ENCODE measurements around the gene SLC25A23. TPM values are rescaled to one million over a fixed set of nuclear protein-coding genes. Genes with fewer than 3 reads are reported as not detected.

SLC25A23 gene
- 71.8 and 74.3 TPM in 2 replicates for total RNA-seq

GRCh38 chr19:6459262-6460098, at the start of gene SLC25A23:
Gene SLC25A23 (minus strand): TSS chr19:6459792. CDS start chr19:6459628, 164 bp downstream.

DNA sequence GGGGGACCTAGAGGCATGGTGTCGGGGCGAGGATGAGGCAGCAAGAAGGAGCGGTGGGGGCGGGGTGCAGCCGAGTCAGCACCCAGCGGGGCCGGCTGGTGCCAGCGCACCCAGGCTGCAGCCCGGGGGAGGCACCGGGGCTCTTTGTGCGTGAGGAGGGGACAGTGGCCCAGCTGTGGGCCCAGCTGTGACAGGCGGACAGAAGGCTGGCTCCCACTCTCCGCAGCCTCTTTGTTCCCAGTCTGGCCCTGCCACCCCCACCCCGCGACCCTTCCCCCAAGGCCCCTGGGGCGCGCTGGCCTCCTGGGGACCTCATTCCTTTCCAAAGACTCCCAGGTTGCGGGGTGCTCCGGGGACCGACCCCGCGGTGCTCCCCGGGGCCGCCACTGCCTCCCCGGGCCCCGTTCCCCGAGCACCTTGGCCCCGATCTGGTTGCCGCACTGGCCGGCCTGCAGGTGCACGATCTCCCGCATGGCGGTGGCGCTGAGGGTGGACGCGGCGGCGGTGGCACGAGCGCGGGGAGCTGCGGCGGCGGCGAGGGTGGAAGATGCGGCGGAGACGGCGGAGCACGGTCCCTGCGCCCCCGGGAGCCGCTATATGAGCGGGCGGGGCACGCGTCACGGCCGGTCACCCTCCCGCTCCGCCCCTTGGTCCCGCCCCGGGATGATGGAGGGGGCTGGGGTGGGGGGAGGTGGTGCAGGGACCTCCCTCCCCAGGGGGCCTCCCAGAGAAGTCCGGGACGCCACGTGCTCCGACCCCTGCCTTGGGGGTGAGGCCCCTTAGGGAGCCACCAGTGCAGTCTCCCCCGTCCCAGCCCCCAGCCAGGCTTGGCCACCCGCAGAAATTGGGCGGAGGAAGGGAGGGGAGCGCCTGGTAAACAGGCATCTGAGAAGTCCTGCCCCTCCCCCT, 42.4 kb upstream of the SLC25A23 start, which contains the start of gene TUBB4A:
Gene TUBB4A (minus strand): TSS at position 570 of the 909 bp plus-strand sequence. CDS start 97 bp downstream, at position 473.

GRCh38 chr19:6481541-6482342, 22.1 kb upstream of the SLC25A23 start, which contains the start of gene DENND1C:
Gene DENND1C (minus strand): TSS chr19:6481787. CDS start chr19:6481695, 92 bp downstream.

DNA sequence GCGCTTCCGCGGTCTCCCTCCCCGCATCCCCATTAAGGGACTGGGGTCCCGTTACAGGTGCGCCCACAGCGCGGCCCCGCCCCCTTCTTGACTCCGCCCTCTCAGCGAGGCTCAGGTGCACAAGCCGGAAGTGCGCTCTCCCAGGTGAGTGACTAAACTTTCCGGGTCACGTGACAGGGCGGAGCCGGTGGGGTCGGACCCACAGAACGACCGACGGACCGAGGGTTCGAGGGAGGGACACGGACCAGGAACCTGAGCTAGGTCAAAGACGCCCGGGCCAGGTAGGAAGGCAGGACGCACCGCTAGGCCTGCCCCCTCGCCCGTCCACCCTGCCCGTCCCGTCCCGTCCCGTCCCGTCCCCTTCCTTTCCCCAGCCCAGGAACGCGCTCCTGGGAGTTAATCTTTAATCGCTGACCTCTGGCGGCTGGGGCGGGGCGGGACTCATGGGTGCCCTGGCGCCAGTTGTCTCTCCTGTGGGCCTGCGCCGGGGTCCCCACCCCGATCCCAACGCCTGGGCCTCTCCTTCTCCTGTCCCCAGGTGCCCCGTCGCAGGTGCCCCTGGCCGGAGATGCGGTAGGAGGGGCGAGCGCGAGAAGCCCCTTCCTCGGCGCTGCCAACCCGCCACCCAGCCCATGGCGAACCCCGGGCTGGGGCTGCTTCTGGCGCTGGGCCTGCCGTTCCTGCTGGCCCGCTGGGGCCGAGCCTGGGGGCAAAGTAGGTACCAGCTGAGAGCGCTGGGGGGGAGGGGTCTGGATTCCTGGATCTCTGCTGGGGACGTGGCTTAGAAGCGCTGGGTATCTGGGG, 4.7 kb upstream of the SLC25A23 start, which contains the start of gene CRB3:
Gene CRB3 (plus strand): TSS at position 202 of the 804 bp plus-strand sequence. CDS start 431 bp downstream, at position 633.

DNA sequence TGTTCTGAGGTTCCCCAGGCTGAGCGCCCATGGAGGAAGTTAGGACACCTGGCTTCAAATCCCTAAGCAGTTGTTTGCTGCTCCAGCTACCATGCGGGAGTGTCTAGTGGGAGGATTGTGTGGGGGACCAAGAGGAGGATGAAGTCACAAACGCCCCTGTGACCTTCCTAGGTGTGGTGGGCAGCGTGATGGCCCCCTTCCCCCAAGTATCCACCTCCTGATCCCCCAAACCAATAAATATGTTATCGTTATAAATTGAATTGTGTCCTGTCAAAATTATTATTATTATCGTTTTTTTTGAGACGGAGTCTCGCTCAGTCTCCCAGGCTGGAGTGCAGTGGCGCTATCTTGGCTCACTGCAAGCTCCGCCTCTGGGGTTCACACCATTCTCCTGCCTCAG, 25.9 kb downstream of the SLC25A23 start, which contains the start of gene SLC25A41:
Gene SLC25A41 (minus strand): TSS at position 101 of the 400 bp plus-strand sequence. CDS start 70 bp downstream, at position 31.

GRCh38 chr19:6424195-6424938, 35.2 kb downstream of the SLC25A23 start, which contains the start of gene KHSRP:
Gene KHSRP (minus strand): TSS chr19:6424811. CDS start chr19:6424701, 110 bp downstream.

DNA sequence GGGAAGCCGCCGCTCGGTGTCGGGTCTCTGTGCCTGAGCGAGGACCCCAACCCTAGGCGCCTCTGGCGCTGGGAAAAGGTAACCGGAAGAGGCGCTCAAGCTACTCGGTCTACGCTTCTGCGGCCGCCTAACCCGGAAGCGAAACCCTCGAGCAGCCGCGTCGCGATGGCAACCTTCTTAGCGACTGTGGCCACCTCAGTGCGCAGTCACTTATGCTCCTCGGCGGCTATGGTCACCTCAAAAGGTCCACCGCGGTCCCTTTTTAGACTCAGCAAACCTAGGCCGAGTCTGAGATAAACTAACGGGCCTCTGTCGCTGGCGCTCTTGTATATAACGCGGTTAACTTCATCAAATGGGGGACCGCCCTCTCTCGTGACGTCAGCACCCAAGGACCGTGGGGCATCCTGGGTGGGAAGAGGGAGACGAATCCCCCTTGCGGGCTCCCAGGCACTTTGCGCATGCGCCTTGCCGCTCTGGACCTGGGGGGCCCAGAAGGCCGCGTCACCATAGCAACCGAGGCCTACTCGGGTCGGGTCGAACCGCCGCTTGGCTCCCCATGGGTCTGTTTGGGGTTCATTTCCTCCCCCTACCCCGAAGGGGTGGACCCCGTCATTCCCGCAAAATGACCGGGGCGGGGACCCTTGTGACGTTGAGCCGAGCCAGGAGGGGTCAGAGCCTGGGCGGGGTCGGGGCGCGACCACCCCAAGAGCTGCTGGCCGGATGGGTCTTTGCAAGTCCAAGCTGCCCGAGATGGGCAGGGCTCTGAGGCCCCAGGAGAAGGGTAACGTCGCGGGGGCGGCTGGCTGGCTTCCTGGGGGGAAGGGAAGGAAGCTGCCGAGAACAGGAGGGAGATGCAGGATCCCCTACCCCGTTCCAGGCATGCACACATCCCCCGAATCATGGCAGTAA, 66.3 kb downstream of the SLC25A23 start, which contains the start of gene GTF2F1:
Gene GTF2F1 (minus strand): TSS at position 91 of the 909 bp plus-strand sequence. CDS start 169 bp downstream, outside the sequence.

Small RNA genes lying within 50 kb of the gene (small RNA-seq; reads per million reads assigned to genes)
- gene AC010503.2 = not detected
- gene MIR6790 = not detected

Other genes starting within 250 kb of the SLC25A23 start
- 21.6 and 22.2 TPM in 2 replicates for gene MLLT1, start 179.8 kb downstream of the SLC25A23 start, total RNA-seq
- not detected in 2 replicates for gene ACER1, start 126.2 kb downstream of the SLC25A23 start, total RNA-seq
- gene CLPP, start 98.3 kb downstream of the SLC25A23 start, total RNA-seq = 34.1 and 41.7 TPM in 2 replicates
- gene ALKBH7, start 87.0 kb downstream of the SLC25A23 start, total RNA-seq = 42.0 and 54.8 TPM in 2 replicates
- 0.97 and 2.9 TPM in 2 replicates for gene PSPN, start 83.9 kb downstream of the SLC25A23 start, total RNA-seq
- gene GTF2F1, start 66.6 kb downstream of the SLC25A23 start, total RNA-seq = 45.9 and 46.8 TPM in 2 replicates
- 104 and 115 TPM in 2 replicates for gene KHSRP, start 35.0 kb downstream of the SLC25A23 start, total RNA-seq
- 0.12 and 0.16 TPM in 2 replicates for gene SLC25A41, start 26.0 kb downstream of the SLC25A23 start, total RNA-seq
- not detected in 2 replicates for gene CRB3, start 4.5 kb upstream of the SLC25A23 start, total RNA-seq
- gene DENND1C, start 22.0 kb upstream of the SLC25A23 start, total RNA-seq = not detected in 2 replicates
- not detected in 2 replicates for gene TUBB4A, start 42.5 kb upstream of the SLC25A23 start, total RNA-seq
- gene TNFSF9, start 71.2 kb upstream of the SLC25A23 start, total RNA-seq = 5.7 and 7.5 TPM in 2 replicates
- not detected in 2 replicates for gene CD70, start 131.4 kb upstream of the SLC25A23 start, total RNA-seq
- not detected in 2 replicates for gene TNFSF14, start 210.4 kb upstream of the SLC25A23 start, total RNA-seq